Astrocyte of the cerebellum (primary cell): ENCODE results near the gene PRDX6.

Source experiments
- DNase-seq: peaks from one replicate; pipeline ENCODE4 v3.0.0-alpha.2; 2011; ENCODE audit warnings: low read depth
- H3K4me3 ChIP-seq: 2 replicates; pipeline ENCODE4 v1.5.1; 2011; ENCODE audit warnings: mild to moderate bottlenecking, low read depth, low read length, moderate library complexity
- CTCF ChIP-seq: IDR thresholded peaks from 2 replicates; pipeline ENCODE4 v1.5.1; 2012; ENCODE audit warnings: low read length, low read depth, moderate library complexity, mild to moderate bottlenecking; ENCODE audit errors: missing control alignments
- in situ Hi-C: cut with HindIII; loops from 2 replicates; pipeline ENCODE4 v1.10.0; 2017; ENCODE audit warnings: low sequenced_read_pairs

The PRDX6 gene

GRCh38 chr1:173520799-173521198 lies 43.7 kb downstream of the PRDX6 start:
- no peak overlapping the region for H3K4me3 ChIP-seq
- in situ Hi-C loops: no loop called here
- no peak for TF ChIP-seq CTCF
- no peak for DNase-seq

DNA sequence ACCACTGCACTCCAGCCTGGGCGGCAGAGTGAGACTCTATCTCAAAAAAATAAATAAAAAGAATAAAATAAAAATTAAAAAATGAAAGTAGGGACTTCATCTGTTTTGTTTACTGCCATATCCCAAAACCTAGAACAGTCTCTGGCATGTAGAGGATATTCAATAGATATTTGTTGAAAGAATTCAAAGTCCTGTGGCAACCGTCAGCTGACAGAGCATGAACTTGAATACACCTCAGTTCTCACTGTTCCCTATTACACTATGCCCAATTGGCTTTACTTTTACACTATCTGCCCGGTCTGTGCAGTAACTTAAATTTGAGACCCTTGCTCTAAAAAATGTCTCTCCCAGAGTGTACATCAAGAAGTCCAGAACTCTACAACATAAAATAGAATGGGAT lies 46.2 kb downstream of the PRDX6 start:
- TF ChIP-seq CTCF: no peak
- in situ Hi-C loops: no loop called here
- no peak for DNase-seq
- H3K4me3 ChIP-seq: no peak overlapping the region

GRCh38 chr1:173525926-173526325 lies 48.8 kb downstream of the PRDX6 start:
- in situ Hi-C loops: no loop called here
- TF ChIP-seq CTCF: no peak
- H3K4me3 ChIP-seq: no peak overlapping the region
- DNase-seq: no peak

DNA sequence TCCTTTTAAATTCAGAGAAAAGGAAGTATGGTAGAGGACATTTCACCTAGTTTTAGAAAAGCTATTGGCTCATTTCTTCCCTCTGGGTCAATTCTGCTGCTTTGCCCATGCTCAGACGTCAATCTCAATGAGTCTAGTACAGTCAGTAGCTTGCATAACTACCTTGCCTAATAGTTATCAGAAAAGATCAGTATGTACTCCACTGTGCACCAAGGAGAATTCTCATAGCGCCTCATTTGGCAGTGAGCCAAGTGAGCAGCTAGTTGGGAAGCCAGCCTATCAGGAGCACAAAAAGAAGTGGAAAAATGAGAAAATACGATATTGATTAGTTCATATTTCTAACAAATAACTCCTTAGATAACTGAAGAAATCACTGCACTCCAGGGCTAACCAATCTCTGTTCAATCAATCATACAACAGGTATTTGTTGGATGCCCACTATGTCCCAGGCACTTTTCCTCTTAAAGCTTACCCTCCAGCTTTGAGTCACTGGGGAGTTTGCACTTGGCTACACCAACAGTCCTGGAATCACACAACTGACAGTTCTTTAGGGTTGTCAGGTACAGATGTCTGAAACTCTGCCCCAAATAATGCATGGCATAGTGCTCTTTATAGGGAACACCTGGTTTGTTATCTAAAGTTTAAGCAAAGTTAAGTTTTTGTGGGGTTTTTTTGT lies 50.2 kb downstream of the PRDX6 start:
- in situ Hi-C loops: no loop called here
- TF ChIP-seq CTCF: no peak
- H3K4me3 ChIP-seq: no peak overlapping the region
- no peak for DNase-seq

DNA sequence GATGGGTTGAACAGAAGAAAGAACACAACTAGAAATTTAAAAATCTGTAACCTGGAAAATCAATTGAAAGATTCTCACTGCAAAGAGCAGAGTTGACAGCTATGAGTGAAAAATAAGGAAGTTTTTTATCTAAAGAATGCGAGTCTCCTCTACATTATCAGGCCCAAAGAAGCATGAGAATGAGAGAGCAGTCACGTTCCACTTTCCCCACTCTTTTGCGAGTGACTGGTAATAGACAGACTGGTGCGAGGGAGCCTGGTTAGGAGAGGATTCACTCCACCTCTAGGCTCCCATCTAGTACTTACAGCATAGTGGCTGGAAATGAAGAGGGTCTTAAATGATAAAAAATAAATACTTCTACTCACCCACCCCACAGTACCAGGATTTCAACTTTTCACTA lies 52.0 kb downstream of the PRDX6 start:
- no peak for TF ChIP-seq CTCF

DNA sequence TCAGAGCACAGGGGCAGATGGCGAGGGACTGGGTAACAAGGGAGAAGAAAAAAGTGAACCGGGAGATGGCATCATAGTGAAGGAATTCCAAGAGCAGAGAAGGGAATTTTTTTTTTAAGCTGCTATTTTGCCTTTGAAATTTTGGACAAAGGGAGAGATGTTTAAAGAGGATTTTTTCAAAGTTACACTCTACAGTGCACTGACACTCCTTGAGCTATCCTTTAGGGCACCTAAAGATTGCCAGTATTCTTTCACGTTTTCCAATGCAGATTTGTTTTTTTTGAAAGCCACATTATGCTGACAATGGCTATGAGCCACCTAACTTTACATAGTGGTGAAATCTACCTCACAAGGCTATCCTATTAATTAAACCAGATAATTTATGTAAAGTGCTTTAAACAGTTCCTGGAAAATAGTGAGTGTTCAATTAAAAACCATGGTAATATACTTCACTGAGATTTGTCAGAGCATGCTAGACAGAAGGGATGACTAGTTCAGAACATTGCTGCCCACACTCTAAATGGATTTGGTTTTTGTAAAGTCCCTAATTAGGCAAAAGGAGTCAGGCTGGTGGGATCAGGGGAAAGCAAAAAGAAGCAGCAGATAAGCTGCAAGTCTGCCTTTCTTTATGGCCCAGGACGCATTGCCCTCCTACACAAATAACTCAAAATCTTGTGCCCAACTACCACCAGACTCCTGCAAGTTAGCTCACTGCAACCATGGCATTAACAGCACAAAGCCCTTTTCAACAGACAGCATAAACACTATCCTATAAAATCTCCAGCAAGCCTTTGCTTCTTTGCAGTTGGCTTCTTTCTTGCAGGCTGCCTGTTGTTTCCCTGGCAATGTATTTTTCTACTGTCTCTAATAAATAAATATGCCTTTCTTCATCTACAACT lies 53.9 kb downstream of the PRDX6 start:
- TF ChIP-seq CTCF: no peak

More for the DNA sequence above, 52.0 kb downstream of the PRDX6 start:
- H3K4me3 ChIP-seq: no peak overlapping the region
- no peak for DNase-seq
- in situ Hi-C loops: no loop called here

More for the DNA sequence above, 53.9 kb downstream of the PRDX6 start:
- no peak overlapping the region for H3K4me3 ChIP-seq
- in situ Hi-C loops: no loop called here
- DNase-seq: no peak
